DND-41 (cell line): ENCODE measurements around the gene AUTS2.

Source experiments
- ATAC-seq: fragments of 200-7000 bp; cut with Tn5 transposase; 3 replicates; pipeline ENCODE4 v1.9.1; 2021; ENCODE audit warnings: low read depth; ENCODE audit not compliant: insufficient read depth
- DNase-seq: peaks from one replicate; pipeline ENCODE4 v3.0.0-alpha.2; 2020
- H2AFZ ChIP-seq: 2 replicates; pipeline ENCODE4 v1.6.0; 2012; ENCODE audit warnings: low read depth, low read length
- H3K27ac ChIP-seq: 2 replicates; pipeline ENCODE4 v1.5.1; 2012; ENCODE audit warnings: low read length, inconsistent platforms
- H3K27me3 ChIP-seq: fragments of 200-600 bp; sonication (generic); 2 replicates; pipeline ENCODE4 v1.6.0; 2012; ENCODE audit warnings: low read length, mild to moderate bottlenecking, inconsistent platforms; ENCODE audit not compliant: insufficient read depth, poor library complexity
- H3K36me3 ChIP-seq: 2 replicates; pipeline ENCODE4 v1.5.1; 2012; ENCODE audit warnings: low read length, inconsistent platforms; ENCODE audit not compliant: insufficient read depth
- H3K4me1 ChIP-seq: 2 replicates; pipeline ENCODE4 v1.5.1; 2012; ENCODE audit warnings: mild to moderate bottlenecking, low read length; ENCODE audit not compliant: insufficient read depth
- H3K4me2 ChIP-seq: 2 replicates; pipeline ENCODE4 v1.6.0; 2012; ENCODE audit warnings: mild to moderate bottlenecking, moderate library complexity, low read length, inconsistent platforms; ENCODE audit not compliant: insufficient read depth
- H3K4me3 ChIP-seq, 2 experiments: fragments of 200-600 bp in 1 of 2; shearing (Covaris generic) in 1 of 2; 2 replicates each; pipeline ENCODE4 v1.5.1; 2012 to 2016; ENCODE audit warnings: inconsistent platforms in 2 of 2, low read length in 2 of 2, mild to moderate bottlenecking in 2 of 2, low read depth in 1 of 2, moderate library complexity in 1 of 2
- H3K79me2 ChIP-seq: 2 replicates; pipeline ENCODE4 v1.6.0; 2012; ENCODE audit warnings: low read length, inconsistent platforms; ENCODE audit not compliant: insufficient read depth
- H3K9ac ChIP-seq: 2 replicates; pipeline ENCODE4 v1.6.0; 2012; ENCODE audit warnings: low read depth, mild to moderate bottlenecking, inconsistent platforms, low read length, moderate library complexity
- H3K9me3 ChIP-seq: 2 replicates; pipeline ENCODE4 v1.5.1; 2012; ENCODE audit warnings: low read length, moderate library complexity, mild to moderate bottlenecking, inconsistent platforms; ENCODE audit not compliant: insufficient read depth, severe bottlenecking
- H4K20me1 ChIP-seq: 2 replicates; pipeline ENCODE4 v1.6.0; 2012; ENCODE audit warnings: low read length; ENCODE audit not compliant: insufficient read depth
- EZH2 ChIP-seq: IDR thresholded peaks from 3 replicates; pipeline ENCODE4 v1.6.1; 2012; ENCODE audit warnings: borderline replicate concordance, low read depth, mild to moderate bottlenecking, moderate library complexity, low read length, inconsistent platforms; ENCODE audit not compliant: severe bottlenecking
- TF ChIP-seq, protein P1 (sequence below): IDR thresholded peaks from 2 replicates; pipeline ENCODE4 v1.5.1; 2012; ENCODE audit warnings: borderline replicate concordance, low read length, moderate library complexity, mild to moderate bottlenecking; ENCODE audit not compliant: poor library complexity, severe bottlenecking; ENCODE audit errors: extremely low read depth

AUTS2 gene

DNA sequence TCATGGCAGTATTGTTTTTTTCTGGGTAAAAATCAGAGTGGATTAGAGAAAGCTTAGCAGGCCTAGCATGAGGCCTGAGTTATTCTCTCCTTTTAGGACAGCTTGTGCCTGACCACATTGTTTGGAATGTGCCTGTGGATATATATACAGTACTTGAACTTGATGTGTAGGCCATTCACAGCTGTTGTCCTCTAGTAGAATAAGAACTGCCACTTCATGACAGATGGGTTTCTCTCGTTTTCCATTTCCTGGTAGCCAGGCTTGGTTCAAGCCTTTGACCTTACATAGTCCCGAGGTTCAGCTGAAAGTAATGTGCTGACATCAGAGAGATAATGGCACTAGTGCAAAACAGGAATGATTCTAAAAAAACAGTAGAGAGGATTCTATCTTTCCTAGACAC is 473.9 kb downstream of the AUTS2 start:
- DNase-seq (no peak), ATAC-seq (no peak)
- Histone ChIP-seq H3K4me1 (no peaks in the 10 kb centered on the region), H3K36me3 (no peaks in the 10 kb centered on the region), H3K79me2 (no peaks in the 10 kb centered on the region), H4K20me1 (peaks cover 4% of the 10 kb centered on the region; the same call in 1 of the 2 replicates), H3K27ac (no peak overlapping the region), H3K9me3 (no peaks in the 10 kb centered on the region), H2AFZ (no peak overlapping the region), H3K27me3 (no peaks in the 10 kb centered on the region), H3K9ac (no peak overlapping the region), H3K4me3 (no peak overlapping the region), H3K4me2 (no peak overlapping the region)
- no peak for TF ChIP-seq EZH2
- TF ChIP-seq, protein P1, sequence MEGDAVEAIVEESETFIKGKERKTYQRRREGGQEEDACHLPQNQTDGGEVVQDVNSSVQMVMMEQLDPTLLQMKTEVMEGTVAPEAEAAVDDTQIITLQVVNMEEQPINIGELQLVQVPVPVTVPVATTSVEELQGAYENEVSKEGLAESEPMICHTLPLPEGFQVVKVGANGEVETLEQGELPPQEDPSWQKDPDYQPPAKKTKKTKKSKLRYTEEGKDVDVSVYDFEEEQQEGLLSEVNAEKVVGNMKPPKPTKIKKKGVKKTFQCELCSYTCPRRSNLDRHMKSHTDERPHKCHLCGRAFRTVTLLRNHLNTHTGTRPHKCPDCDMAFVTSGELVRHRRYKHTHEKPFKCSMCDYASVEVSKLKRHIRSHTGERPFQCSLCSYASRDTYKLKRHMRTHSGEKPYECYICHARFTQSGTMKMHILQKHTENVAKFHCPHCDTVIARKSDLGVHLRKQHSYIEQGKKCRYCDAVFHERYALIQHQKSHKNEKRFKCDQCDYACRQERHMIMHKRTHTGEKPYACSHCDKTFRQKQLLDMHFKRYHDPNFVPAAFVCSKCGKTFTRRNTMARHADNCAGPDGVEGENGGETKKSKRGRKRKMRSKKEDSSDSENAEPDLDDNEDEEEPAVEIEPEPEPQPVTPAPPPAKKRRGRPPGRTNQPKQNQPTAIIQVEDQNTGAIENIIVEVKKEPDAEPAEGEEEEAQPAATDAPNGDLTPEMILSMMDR: no peak

DNA sequence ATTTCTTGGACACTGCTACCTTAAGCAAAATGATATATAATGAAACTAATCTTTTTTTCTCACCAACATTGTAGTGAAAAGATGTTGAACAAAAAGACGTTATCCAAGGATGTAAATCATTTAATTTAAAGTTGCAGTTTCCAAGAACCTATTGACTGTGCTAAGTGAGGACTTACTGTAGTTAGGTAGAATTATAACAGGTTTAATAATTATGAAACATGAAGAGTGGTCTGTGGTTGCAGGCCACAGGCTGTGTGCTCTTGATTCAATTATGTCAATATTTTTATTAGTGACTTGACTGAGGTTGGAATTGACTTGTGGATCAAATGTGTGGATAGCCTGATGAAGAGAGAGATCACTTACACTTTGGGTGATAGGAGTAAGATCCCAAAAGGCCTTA is 478.1 kb downstream of the AUTS2 start:
- Histone ChIP-seq H3K9me3 (no peaks in the 10 kb centered on the region), H3K27ac (no peak overlapping the region), H3K4me3 (no peak overlapping the region), H2AFZ (no peak overlapping the region), H3K36me3 (no peaks in the 10 kb centered on the region), H3K27me3 (no peaks in the 10 kb centered on the region), H3K4me1 (no peaks in the 10 kb centered on the region), H3K9ac (no peak overlapping the region), H4K20me1 (peaks cover 4% of the 10 kb centered on the region; the same call in 1 of the 2 replicates), H3K4me2 (no peak overlapping the region), H3K79me2 (no peaks in the 10 kb centered on the region)
- ATAC-seq: no peak
- no peak for TF ChIP-seq EZH2
- TF ChIP-seq, protein P1: no peak
- no peak for DNase-seq

DNA sequence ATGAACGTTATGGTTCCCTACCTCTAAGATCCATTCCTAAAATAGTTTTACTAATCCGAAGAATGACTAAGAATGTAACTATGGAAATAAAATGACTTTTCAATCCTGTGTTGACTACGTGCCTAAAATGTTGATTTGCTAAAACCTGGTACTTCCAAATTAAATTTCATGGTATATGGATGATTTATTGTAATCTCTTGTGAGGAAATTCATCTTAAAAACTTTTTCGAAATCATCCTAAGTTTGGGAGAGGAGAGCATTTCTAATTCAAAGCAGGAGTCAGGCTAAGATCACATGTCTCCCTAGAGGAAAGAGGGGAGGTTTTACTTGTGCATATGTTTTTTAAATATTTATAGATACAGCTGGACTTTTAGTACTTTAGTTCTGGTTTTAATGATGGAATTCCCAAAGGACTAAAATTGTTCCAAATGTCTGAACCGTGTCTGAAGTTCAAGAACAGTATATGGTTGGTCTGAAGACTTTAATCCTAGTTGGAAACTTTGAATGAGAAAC is 483.9 kb downstream of the AUTS2 start:
- Histone ChIP-seq H2AFZ (no peak overlapping the region), H3K27me3 (no peaks in the 10 kb centered on the region), H3K9ac (no peak overlapping the region), H3K4me1 (no peaks in the 10 kb centered on the region), H3K4me3 (no peak overlapping the region), H4K20me1 (no peaks in the 10 kb centered on the region), H3K79me2 (no peaks in the 10 kb centered on the region), H3K27ac (no peak overlapping the region), H3K9me3 (peaks cover 8% of the 10 kb centered on the region), H3K36me3 (no peaks in the 10 kb centered on the region), H3K4me2 (no peak overlapping the region)
- no peak for TF ChIP-seq EZH2
- TF ChIP-seq, protein P1: no peak
- DNase-seq (no peak), ATAC-seq (no peak)

DNA sequence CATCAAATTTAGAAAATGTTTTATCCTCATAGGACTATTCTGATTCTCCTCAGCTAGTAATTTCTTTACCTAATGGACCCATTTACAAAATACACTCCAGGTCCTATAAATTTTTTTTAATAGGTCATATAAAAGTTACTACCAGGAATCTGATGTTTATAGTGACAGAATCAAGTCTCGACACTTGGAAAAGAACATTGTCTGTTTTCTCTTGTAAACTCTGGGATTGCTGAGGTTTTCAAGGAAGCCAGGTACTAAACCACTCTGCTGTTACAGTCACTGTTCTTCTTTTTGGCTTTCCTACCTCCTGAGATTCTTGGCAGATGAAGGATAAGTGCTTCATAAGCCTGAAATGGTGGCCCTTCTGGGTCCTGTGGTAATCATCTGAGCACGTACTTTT is 493.1 kb downstream of the AUTS2 start:
- no peak overlapping the region for H3K4me3 ChIP-seq
- peaks cover 3% of the 10 kb centered on the region for H3K9me3 ChIP-seq
- H3K9ac ChIP-seq: no peak overlapping the region
- H3K4me1 ChIP-seq: no peaks in the 10 kb centered on the region
- H3K4me2 ChIP-seq: no peak overlapping the region
- H3K36me3 ChIP-seq: no peaks in the 10 kb centered on the region
- DNase-seq (no peak), ATAC-seq (no peak)
- H2AFZ ChIP-seq: no peak overlapping the region
- no peaks in the 10 kb centered on the region for H3K27me3 ChIP-seq
- H3K79me2 ChIP-seq: no peaks in the 10 kb centered on the region
- no peaks in the 10 kb centered on the region for H4K20me1 ChIP-seq
- no peak overlapping the region for H3K27ac ChIP-seq
- TF ChIP-seq EZH2: no peak
- TF ChIP-seq, protein P1: no peak
